Vagina (tissue), 2 donors: ENCODE results near the gene L1CAM.

Source experiments
- POLR2A ChIP-seq, 2 donors: fragments of 450-650 bp; IDR thresholded peaks; one replicate each; pipeline ENCODE4 v1.6.1; 2017; ENCODE audit warnings: antibody characterized with exemption in 2 of 2, mild to moderate bottlenecking in 2 of 2, moderate library complexity in 2 of 2
- POLR2AphosphoS5 ChIP-seq, 2 donors: sonication (generic); formaldehyde crosslinking; IDR thresholded peaks; one replicate each; pipeline ENCODE4 v1.9.0; 2017; ENCODE audit warnings: antibody characterized with exemption in 2 of 2, mild to moderate bottlenecking in 2 of 2, low read depth in 1 of 2; ENCODE audit not compliant: insufficient read depth in 1 of 2
- TF ChIP-seq, protein P1 (sequence below), 3 experiments: fragments of 450-650 bp in 2 of 3; fragments of 200-600 bp in 1 of 3; sonication (generic) in 1 of 3; IDR thresholded peaks; one replicate each; pipeline ENCODE4 v1.5.1; 2017 to 2019; ENCODE audit warnings: antibody characterized with exemption in 3 of 3, mild to moderate bottlenecking in 2 of 3, moderate library complexity in 2 of 3

DNA sequence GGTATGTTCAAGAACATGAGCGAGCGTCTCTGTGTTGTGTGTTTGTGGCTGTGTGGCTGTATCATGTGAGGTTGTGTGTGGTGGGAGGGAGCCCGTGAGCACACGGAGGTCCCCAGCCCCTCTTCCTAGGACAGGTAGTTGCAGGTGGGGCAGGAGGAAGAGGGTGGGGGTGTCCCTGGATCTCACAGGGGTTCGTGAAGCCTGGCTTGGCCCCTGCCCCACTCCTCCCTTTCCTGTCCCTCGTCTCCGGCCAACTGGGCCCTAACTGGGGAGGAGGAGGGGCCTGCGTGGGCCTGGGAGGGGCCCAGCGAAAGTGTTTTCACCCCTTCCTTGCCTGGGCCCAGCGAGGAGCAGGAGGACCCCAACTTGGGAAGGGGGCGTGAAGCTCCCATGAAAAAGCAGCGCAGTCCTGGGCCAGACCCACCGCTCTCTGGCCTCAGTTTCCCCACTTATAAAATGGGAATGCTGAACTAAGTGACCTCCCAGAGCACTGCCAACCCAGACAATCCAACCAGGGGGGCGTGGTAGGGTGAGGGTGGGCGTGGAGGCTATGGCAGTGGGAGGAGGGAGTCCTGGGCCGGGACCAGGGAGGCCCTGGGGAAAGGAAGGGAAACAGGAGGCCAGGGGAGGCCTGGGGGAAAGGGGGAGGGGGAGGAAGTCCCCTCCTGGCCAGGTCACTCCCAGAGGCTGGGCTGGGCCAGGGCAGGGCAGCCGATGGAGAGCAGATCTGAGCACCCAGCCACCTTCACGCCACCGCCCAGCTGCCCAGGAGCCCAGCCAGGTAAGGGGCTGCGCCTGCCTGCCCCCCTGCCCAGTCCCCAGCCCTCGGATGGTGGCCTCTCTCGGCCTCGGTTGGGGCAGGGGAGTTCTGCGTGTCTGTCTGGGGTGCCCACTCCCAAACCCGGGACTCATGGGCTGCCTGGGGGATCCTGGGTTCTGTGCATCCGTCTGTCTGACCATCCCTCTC, 18.3 kb upstream of the L1CAM start, which contains the start of gene AVPR2:
- TF ChIP-seq POLR2A (IDR thresholded peaks at IDR 0.05) (no peak), POLR2AphosphoS5 (IDR thresholded peaks at IDR 0.05; ENCODE audit: insufficient read depth in 1 of 2, low read depth in 1 of 2) (no peak)
- TF ChIP-seq, protein P1, sequence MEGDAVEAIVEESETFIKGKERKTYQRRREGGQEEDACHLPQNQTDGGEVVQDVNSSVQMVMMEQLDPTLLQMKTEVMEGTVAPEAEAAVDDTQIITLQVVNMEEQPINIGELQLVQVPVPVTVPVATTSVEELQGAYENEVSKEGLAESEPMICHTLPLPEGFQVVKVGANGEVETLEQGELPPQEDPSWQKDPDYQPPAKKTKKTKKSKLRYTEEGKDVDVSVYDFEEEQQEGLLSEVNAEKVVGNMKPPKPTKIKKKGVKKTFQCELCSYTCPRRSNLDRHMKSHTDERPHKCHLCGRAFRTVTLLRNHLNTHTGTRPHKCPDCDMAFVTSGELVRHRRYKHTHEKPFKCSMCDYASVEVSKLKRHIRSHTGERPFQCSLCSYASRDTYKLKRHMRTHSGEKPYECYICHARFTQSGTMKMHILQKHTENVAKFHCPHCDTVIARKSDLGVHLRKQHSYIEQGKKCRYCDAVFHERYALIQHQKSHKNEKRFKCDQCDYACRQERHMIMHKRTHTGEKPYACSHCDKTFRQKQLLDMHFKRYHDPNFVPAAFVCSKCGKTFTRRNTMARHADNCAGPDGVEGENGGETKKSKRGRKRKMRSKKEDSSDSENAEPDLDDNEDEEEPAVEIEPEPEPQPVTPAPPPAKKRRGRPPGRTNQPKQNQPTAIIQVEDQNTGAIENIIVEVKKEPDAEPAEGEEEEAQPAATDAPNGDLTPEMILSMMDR (IDR thresholded peaks at IDR 0.05): no peak
